Measurements from ENCODE around the gene ECM2. TPM values are rescaled to one million over a fixed set of nuclear protein-coding genes. Genes with fewer than 3 reads are reported as not detected.

The ECM2 gene
- polyA plus RNA-seq, 1 of the 3 experiments (the other 2 are of a cell fraction): 0.20 TPM

DNA sequence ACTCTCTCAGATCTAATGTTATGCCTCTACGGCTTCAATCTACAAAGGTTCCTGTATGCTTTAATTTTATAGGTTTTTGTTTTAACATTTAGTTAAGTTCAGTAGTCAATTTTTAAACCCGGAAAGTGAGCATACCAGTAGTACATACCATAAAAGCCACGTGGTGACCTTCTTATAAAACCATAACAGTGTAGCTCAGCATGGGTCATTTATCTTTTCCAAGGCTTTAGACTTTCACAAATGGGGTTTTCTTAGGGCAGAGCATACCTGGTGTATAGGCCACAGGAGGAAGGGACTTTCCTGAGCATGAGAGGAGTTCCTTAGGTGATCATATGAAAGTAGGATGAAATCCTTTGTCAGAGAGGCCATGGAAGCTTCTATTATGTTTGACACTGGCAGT lies 23.2 kb downstream of the ECM2 start:
- H3K4me2 ChIP-seq: no peak overlapping the region

DNA sequence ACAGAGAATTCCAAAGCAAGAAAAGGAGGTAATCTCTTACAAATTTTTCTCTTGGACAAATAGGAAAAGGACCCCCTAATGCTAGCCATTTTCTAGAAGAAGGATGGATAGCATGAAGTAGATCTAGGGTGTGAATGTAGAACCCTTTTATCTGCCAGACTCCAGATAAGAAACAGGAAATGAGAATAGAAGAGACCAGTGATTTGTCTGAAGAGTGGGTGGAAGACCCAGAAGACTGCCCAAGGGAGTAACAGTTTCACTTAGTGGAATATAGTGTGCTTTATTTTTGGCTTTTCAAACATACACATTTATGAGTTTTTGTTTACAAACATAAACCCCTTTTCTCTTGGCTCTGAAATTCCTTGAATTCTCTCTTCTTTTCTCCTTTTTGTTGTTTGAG lies 25.0 kb downstream of the ECM2 start:
- CTCF ChIA-PET: no interaction called here
- no peaks in the 10 kb centered on the region for H4K20me1 ChIP-seq (ENCODE audit: insufficient read depth)
- no peak overlapping the region for H2AFZ ChIP-seq (ENCODE audit: low read depth)

More for the DNA sequence above, 23.2 kb downstream of the ECM2 start:
- no peak overlapping the region for H3K27ac ChIP-seq (ENCODE audit: low read depth in 2 of 2, low read length in 1 of 2)
- H3K9ac ChIP-seq: no peak overlapping the region
- no peak overlapping the region for H3K4me3 ChIP-seq (ENCODE audit: low read depth in 2 of 2, low read length in 1 of 2)
- TF ChIP-seq SIN3A (IDR thresholded peaks at IDR 0.05; ENCODE audit: borderline replicate concordance, low read depth, low read length) (no peak), FOSL2 (IDR thresholded peaks at IDR 0.05; ENCODE audit: borderline replicate concordance, low read depth) (no peak), NRF1 (IDR thresholded peaks at IDR 0.05; ENCODE audit: low read depth, low read length) (no peak), TEAD4 (IDR thresholded peaks at IDR 0.05; ENCODE audit: borderline replicate concordance, insufficient read depth) (no peak), MXI1 (IDR thresholded peaks at IDR 0.05; ENCODE audit: low read depth, low read length) (no peak), SMC3 (IDR thresholded peaks at IDR 0.05; ENCODE audit: low read depth, low read length) (no peak), RXRA (IDR thresholded peaks at IDR 0.05; ENCODE audit: borderline replicate concordance, low read depth) (no peak), TAF1 (IDR thresholded peaks at IDR 0.05; ENCODE audit: borderline replicate concordance, low read depth, low read length) (no peak), RCOR1 (IDR thresholded peaks at IDR 0.05; ENCODE audit: low read length) (no peak)
- TF ChIP-seq, protein P1, sequence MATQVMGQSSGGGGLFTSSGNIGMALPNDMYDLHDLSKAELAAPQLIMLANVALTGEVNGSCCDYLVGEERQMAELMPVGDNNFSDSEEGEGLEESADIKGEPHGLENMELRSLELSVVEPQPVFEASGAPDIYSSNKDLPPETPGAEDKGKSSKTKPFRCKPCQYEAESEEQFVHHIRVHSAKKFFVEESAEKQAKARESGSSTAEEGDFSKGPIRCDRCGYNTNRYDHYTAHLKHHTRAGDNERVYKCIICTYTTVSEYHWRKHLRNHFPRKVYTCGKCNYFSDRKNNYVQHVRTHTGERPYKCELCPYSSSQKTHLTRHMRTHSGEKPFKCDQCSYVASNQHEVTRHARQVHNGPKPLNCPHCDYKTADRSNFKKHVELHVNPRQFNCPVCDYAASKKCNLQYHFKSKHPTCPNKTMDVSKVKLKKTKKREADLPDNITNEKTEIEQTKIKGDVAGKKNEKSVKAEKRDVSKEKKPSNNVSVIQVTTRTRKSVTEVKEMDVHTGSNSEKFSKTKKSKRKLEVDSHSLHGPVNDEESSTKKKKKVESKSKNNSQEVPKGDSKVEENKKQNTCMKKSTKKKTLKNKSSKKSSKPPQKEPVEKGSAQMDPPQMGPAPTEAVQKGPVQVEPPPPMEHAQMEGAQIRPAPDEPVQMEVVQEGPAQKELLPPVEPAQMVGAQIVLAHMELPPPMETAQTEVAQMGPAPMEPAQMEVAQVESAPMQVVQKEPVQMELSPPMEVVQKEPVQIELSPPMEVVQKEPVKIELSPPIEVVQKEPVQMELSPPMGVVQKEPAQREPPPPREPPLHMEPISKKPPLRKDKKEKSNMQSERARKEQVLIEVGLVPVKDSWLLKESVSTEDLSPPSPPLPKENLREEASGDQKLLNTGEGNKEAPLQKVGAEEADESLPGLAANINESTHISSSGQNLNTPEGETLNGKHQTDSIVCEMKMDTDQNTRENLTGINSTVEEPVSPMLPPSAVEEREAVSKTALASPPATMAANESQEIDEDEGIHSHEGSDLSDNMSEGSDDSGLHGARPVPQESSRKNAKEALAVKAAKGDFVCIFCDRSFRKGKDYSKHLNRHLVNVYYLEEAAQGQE (IDR thresholded peaks at IDR 0.05; ENCODE audit: low read depth, low read length): no peak
- TF ChIP-seq, protein P2, sequence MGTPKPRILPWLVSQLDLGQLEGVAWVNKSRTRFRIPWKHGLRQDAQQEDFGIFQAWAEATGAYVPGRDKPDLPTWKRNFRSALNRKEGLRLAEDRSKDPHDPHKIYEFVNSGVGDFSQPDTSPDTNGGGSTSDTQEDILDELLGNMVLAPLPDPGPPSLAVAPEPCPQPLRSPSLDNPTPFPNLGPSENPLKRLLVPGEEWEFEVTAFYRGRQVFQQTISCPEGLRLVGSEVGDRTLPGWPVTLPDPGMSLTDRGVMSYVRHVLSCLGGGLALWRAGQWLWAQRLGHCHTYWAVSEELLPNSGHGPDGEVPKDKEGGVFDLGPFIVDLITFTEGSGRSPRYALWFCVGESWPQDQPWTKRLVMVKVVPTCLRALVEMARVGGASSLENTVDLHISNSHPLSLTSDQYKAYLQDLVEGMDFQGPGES (IDR thresholded peaks at IDR 0.05; ENCODE audit: low read depth, low read length): no peak
- no peaks in the 10 kb centered on the region for H3F3A ChIP-seq (replicated peaks; ENCODE audit: insufficient read depth)
- H3K36me3 ChIP-seq (replicated peaks in 1 of 2; ENCODE audit: control insufficient read depth in 1 of 2, insufficient read depth in 2 of 2, low read length in 1 of 2): no peaks in the 10 kb centered on the region
- no peaks in the 10 kb centered on the region for H4K20me1 ChIP-seq (ENCODE audit: insufficient read depth)
- H3K9me3 ChIP-seq: no peaks in the 10 kb centered on the region
- WGBS (ENCODE audit: low lambda C conversion rate): 74% methylated on average over 3 of the region's 3 CpGs
- H3K79me2 ChIP-seq (ENCODE audit: insufficient read depth): no peaks in the 10 kb centered on the region
- H3K4me1 ChIP-seq (ENCODE audit: control insufficient read depth in 1 of 2, insufficient read depth in 2 of 2, low read depth in 1 of 2, low read length in 1 of 2): peaks cover 0 to 13% of the 10 kb centered on the region in 2 experiments; a peak in 1 of 4 replicates
- ChIA-PET CTCF (interaction anchor here (1.0 kb wide), 1 partner anchor 122 kb away, joined by 3 read pairs; no protein-coding TSS in a partner anchor), POLR2A (no interaction called here)
- DNase-seq: no peak
- no peaks in the 10 kb centered on the region for H3K27me3 ChIP-seq (ENCODE audit: insufficient read depth)
- no peak overlapping the region for H2AFZ ChIP-seq (ENCODE audit: low read depth)
- H3K9me2 ChIP-seq: no peaks in the 10 kb centered on the region

More for the DNA sequence above, 25.0 kb downstream of the ECM2 start:
- Histone ChIP-seq H3K36me3 (replicated peaks in 1 of 2; ENCODE audit: control insufficient read depth in 1 of 2, insufficient read depth in 2 of 2, low read length in 1 of 2) (no peaks in the 10 kb centered on the region), H3K79me2 (ENCODE audit: insufficient read depth) (no peaks in the 10 kb centered on the region), H3K9ac (no peak overlapping the region), H3F3A (replicated peaks; ENCODE audit: insufficient read depth) (peaks cover 15% of the 10 kb centered on the region), H3K9me3 (no peaks in the 10 kb centered on the region), H3K27me3 (ENCODE audit: insufficient read depth) (no peaks in the 10 kb centered on the region), H3K4me2 (no peak overlapping the region), H3K4me1 (ENCODE audit: control insufficient read depth in 1 of 2, insufficient read depth in 2 of 2, low read depth in 1 of 2, low read length in 1 of 2) (peaks cover 13% of the 10 kb centered on the region in 2 experiments; a peak in 2 of 4 replicates), H3K27ac (ENCODE audit: low read depth in 2 of 2, low read length in 1 of 2) (no peak overlapping the region), H3K4me3 (ENCODE audit: low read depth in 2 of 2, low read length in 1 of 2) (no peak overlapping the region), H3K9me2 (no peaks in the 10 kb centered on the region)
- DNase-seq: no peak
- POLR2A ChIA-PET: no interaction called here
- TF ChIP-seq RFX5 (IDR thresholded peaks at IDR 0.05; ENCODE audit: low read length) (no peak), YY1 (IDR thresholded peaks at IDR 0.05; ENCODE audit: low read depth) (no peak), RCOR1 (IDR thresholded peaks at IDR 0.05; ENCODE audit: low read length) (no peak), NRF1 (IDR thresholded peaks at IDR 0.05; ENCODE audit: low read depth, low read length) (no peak), GATA2 (CRISPR knock-in tag; IDR thresholded peaks at IDR 0.05) (no peak), EZH2phosphoT487 (IDR thresholded peaks at IDR 0.05; ENCODE audit: borderline replicate concordance, low read depth) (no peak), TAF1 (IDR thresholded peaks at IDR 0.05; ENCODE audit: borderline replicate concordance, low read depth, low read length) (no peak)
- TF ChIP-seq, protein P1 (IDR thresholded peaks at IDR 0.05; ENCODE audit: low read depth, low read length): no peak
- TF ChIP-seq, protein P2 (IDR thresholded peaks at IDR 0.05; ENCODE audit: low read depth, low read length): no peak

All from SK-N-SH (cell line).